Measurements from ENCODE around the gene TTLL7.
"Not testable (repeated sequence)": the region's sequence is repeated elsewhere in the genome, so short reads cannot be mapped to it uniquely, and the experiment has no call there.

The TTLL7 gene

DNA sequence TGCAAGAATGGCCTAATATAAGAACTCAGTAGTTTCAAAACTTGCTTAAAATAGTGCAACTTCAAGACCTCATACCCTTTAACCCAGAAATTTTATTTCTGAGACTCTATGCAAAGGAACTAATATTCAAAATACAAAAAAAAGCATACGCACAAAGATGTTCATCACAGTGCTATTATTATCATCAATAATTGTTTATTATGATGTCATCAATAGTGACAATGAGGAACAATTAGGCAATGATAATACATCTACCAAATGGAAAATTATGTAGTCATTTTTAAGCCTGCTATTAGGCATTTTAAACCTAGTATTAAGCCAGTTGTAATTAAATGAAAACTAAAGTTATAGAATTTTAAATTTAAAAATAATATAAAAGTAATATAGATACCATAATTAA lies 3.3 kb downstream of the TTLL7 start:
- DNase-seq (ENCODE audit: low read depth, low spot score): no peak

- DNase-seq (ENCODE audit: low read depth, low spot score): no peak
These were observed 4.8 kb downstream of the TTLL7 start for GRCh38 chr1:83994111-83994510.

DNA sequence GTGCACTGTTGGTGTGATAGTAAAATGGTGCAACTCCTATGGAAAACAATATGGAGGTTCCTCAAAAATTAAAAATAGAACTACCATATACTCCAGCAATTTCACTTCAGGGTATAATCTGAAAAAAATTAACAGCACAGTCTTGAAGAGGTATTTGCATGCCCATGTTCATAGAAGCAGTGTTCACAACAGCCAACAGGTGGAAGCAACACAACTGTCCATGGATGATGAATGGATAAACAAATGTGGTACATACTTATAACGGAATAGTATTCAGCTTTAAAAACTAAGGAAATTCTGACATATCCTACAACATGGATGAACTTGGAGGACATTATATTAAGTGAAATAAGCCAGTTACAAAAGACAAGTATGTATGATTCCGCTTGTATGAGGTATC lies 8.2 kb downstream of the TTLL7 start:
- DNase-seq (ENCODE audit: low read depth, low spot score): no peak

- DNase-seq (ENCODE audit: low read depth, low spot score): no peak
These were observed 13.9 kb downstream of the TTLL7 start for GRCh38 chr1:83985048-83985447.

GRCh38 chr1:83983918-83984317 lies 15.0 kb downstream of the TTLL7 start:
- DNase-seq (ENCODE audit: low read depth, low spot score): not testable (repeated sequence)

GRCh38 chr1:83978056-83978455 lies 20.9 kb downstream of the TTLL7 start:
- DNase-seq (ENCODE audit: low read depth, low spot score): no peak

- no peak for DNase-seq (ENCODE audit: low read depth, low spot score)
These were observed 22.0 kb downstream of the TTLL7 start for GRCh38 chr1:83976920-83977319.

DNA sequence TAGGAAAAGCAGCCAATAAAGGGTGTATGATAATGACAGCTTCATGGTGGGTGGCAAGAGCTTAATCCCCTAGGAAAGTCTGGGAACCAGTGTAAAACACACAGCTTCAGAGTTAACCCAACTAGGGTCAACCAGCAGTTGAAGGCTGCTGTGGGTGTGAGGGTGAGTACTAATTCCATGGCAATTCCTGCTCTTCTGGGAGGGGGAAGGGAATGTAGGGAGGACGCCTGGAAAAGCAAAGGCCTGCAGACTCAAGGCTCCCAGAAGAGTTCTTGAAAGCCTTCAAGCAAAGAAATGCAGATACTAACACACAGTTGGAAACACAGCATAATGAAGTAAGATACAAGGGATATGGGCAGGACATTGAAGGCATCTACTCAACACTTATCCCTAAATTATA lies 28.1 kb downstream of the TTLL7 start:
- DNase-seq (ENCODE audit: low read depth, low spot score): no peak

GRCh38 chr1:83970114-83970513 lies 28.8 kb downstream of the TTLL7 start:
- no peak for DNase-seq (ENCODE audit: low read depth, low spot score)

DNA sequence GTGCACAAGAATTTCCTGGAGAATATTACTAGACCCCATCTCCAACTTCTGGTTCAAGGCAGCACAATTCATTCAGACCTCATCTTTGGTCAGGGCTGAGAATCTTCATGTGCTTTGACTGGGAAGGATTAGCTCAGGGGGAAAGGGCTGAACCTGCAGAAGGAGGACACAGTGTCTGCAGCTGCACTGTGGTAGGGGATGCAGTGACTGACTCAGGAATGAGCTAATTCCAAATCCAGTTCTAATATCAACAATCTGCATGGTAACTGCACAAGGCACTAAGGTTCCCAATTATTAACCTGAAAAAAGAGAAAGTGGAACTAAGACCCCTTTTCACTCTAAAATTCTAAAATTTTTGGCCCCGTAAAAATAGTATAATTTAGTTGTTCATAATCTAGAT lies 31.6 kb downstream of the TTLL7 start:
- DNase-seq (ENCODE audit: low read depth, low spot score): no peak

DNA sequence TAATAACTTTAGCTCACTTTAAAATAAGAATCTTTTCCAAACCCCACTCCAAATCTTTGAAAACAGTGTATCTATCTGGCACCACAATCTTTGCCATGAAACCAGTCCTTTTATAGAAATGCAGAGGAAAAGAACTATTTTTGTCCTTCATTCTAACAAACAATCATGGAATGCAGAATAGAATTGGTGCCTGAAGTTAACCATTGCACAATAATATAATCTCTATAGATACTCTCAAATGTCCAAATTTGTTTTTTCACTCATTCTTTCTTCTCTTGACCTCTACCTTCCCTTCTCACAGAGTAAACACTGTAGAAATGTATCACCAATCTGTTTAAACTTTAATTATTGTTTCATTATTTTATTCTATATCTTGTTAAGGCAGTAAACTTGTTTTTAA lies 34.8 kb downstream of the TTLL7 start:
- no peak for DNase-seq (ENCODE audit: low read depth, low spot score)

DNA sequence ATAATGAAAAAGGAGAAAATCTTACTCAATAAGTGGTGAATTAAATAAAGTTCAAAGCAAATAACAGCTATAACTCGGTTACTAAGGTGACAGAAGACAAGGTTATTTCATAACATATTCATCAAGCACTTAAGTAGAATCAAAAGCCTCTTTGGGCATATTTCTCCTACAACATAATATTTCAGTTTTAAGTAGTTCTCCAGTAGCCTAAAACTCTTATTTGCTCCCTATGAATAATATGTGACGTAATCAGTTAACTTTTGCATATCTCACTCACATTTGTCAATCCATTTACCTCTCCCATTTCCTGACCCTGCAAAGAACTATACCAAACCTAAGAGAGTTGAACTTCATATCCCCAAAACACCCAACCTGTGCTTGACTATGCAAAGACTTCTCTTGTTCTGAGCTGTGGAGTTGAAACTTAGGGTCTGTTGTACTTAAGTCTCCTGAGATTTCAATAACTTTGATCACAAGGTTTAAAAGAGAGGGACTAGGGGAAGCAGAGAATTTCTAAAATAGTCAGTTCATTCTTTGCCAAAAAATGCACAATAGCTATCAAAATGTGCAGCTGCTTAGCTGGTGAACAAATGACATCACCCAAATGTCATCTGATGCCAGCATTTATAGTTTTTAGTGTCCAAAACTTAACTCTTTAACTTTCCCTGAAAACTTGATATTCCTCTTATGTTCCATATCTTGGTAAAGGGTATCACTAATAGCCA lies 37.2 kb downstream of the TTLL7 start:
- DNase-seq (ENCODE audit: low read depth, low spot score): no peak

DNA sequence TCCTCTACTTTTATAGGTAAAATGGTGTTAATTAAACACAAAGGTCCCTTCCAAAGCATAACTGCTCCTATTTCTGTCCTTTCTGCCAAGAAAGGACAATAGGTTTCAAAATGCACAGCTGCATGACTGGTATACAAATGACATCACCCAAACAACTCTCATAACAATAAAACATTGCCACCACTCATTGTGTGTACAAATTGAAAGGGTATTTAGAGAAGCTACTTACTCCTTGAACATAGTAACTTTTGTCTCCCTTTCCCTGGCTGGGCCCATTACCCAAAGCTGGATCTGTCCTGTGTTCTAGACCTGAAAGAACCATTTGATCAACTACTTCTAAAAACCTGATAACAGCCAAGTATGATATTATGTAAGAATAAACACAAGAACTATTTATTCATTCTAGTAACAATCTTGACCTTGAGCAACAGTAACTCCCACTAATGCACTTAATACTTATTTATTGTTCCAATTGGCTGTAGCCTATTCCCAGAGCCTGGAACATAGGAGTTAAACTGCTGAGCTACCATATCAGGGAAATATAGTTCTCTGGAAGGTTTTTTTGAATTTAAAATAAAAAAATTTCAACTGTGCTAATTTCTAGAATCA lies 38.2 kb downstream of the TTLL7 start:
- DNase-seq (ENCODE audit: low read depth, low spot score): no peak

- DNase-seq (ENCODE audit: low read depth, low spot score): no peak
These were observed 39.0 kb downstream of the TTLL7 start for GRCh38 chr1:83959824-83960498.

GRCh38 chr1:83958704-83959103 lies 40.2 kb downstream of the TTLL7 start:
- DNase-seq (ENCODE audit: low read depth, low spot score): no peak

- DNase-seq (ENCODE audit: low read depth, low spot score): no peak
These were observed 44.6 kb downstream of the TTLL7 start for GRCh38 chr1:83954166-83954823.

DNA sequence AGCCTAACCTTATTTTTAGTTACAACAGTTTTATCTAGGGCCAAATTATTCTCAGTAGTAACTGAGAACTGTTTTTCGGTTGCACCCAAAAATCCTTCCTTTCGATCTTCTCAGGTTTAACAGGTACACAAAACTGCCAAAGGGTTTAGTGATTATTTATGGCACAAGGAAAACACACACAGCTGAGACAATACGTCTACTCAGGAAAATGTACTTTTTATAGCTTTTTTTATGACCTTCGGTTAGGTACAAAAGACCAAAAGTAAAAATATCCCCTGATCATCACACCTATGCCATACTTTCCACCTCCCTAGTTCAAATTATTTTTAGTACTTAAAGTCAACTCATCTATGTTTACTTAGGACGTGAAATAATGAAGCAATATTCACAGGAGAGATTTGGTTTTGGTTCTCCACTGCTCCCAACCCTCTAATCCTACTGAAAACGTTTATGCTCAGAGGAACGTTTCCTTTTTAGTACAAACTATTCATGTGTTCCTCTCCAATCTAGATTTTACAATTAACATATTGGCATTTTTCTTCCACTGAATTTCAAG lies 48.7 kb downstream of the TTLL7 start:
- DNase-seq (ENCODE audit: low read depth, low spot score): no peak

DNA sequence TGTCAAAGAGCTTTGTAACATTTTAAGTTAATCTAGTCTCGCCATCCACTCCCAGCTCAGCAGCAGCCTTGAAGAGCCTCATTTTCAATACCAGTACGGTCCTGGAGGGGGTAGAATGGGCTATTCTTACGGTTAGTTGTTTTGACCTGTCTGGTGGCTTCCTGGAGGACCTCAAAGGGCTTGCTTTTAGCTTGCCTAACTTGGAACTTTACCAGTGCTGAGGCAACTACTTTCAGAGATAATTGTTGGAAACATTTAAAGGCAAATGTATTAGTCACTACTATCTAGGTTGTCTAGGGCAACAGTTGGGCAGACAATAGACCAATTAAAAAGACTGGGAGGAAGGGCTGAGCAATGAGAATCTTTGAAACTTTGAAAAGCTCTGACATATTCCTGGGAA lies 56.0 kb downstream of the TTLL7 start:
- no peak for DNase-seq (ENCODE audit: low read depth, low spot score)

DNA sequence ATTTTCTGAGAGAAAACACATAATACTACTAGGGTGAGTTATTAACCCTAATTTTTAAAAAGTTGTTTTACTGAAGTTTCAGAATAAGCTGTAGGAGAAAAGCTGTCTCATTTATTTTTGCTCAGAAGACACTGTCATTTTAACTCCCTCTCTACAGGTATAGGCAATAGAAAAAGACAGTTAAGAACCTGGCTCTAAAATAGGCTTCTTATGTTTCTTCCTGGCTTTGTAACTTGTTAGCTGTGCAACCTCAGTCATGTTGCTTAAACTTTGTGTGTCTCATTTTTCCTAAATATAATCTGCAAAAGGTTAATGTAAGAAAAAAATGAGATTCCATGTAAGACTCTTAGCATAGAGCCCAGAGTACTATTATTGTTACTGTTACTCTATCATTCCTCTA lies 64.4 kb downstream of the TTLL7 start:
- no peak for DNase-seq (ENCODE audit: low read depth, low spot score)

GRCh38 chr1:83932693-83933092 lies 66.2 kb downstream of the TTLL7 start:
- DNase-seq (ENCODE audit: low read depth, low spot score): no peak

DNA sequence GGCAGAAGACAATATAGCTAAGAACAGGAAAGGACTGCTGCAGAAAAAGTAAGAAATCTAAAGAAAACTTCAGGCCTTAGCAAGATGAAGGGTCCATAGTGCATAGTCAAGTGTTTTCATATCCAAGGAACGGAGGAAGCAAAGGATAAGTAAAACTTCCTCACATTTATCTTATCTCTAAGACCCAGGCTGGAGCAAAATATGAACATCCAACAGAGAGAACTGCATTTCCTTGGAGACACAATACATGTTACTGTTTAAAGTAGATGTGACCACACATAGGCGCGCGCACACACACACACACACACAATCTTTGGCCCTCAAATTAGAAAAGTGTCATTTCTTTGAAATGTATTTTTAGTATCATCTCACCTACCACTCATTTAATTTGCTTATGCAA lies 66.7 kb downstream of the TTLL7 start:
- DNase-seq (ENCODE audit: low read depth, low spot score): no peak

DNA sequence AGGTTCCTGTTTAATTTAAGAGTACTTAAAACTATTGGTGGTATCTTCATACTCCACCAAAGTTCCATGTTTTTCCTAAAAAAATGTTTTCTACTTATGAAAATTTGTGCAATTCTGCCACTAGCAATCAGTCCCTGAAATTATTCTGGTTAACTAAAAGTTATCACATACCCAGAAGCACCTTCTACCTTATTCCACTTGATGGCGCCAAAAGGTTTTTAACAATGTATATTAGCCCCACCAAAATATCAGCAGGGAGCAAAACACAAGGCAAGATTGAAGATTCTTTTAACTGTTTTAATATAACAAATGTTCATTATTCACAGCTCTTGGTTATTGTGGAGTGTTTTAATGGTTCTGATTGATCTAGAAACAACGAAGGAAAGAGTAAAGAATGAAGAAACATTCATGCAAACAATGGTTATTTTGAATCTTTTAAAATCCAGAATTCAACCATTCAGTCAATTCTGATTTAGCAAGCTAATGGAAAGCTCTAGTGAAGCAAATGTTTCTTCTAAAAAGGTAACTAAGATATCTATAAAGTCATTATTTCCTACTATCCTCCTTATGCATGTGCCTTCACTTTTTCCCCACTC lies 67.2 kb downstream of the TTLL7 start:
- peak; percentile 23 for DNase-seq (ENCODE audit: low read depth, low spot score)
